Measurements from ENCODE around the gene BLM.

- TF ChIP-seq POLR2A (IDR thresholded peaks at IDR 0.05) = no peak
- no peak for TF ChIP-seq CTCF (IDR thresholded peaks at IDR 0.05)
Observed at GRCh38 chr15:90683876-90684275, 33.3 kb upstream of the BLM start.
